ENCODE results near the gene ZNF710.
A peak's percentile ranks its signal among the peaks of the same experiment; 100 is the strongest.

ZNF710 gene

GRCh38 chr15:90033448-90033847 lies 32.3 kb downstream of the ZNF710 start:
- TF ChIP-seq, protein P1, sequence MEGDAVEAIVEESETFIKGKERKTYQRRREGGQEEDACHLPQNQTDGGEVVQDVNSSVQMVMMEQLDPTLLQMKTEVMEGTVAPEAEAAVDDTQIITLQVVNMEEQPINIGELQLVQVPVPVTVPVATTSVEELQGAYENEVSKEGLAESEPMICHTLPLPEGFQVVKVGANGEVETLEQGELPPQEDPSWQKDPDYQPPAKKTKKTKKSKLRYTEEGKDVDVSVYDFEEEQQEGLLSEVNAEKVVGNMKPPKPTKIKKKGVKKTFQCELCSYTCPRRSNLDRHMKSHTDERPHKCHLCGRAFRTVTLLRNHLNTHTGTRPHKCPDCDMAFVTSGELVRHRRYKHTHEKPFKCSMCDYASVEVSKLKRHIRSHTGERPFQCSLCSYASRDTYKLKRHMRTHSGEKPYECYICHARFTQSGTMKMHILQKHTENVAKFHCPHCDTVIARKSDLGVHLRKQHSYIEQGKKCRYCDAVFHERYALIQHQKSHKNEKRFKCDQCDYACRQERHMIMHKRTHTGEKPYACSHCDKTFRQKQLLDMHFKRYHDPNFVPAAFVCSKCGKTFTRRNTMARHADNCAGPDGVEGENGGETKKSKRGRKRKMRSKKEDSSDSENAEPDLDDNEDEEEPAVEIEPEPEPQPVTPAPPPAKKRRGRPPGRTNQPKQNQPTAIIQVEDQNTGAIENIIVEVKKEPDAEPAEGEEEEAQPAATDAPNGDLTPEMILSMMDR (IDR thresholded peaks at IDR 0.05): no peak
- Histone ChIP-seq H3K4me2 (ENCODE audit: low read length) (no peak overlapping the region), H3K27me3 (ENCODE audit: control insufficient read depth, insufficient read depth, low read length) (no peaks in the 10 kb centered on the region), H3K4me3 (ENCODE audit: low read depth, low read length) (no peak overlapping the region), H3K27ac (peak overlapping the region; percentile 61), H2AFZ (no peak overlapping the region), H3K9me3 (ENCODE audit: control insufficient read depth, low read length) (no peaks in the 10 kb centered on the region), H3K9ac (no peak overlapping the region), H3K4me1 (no peaks in the 10 kb centered on the region), H3K79me2 (peaks cover 2% of the 10 kb centered on the region), H3K36me3 (ENCODE audit: control insufficient read depth, insufficient read depth, low read length) (no peaks in the 10 kb centered on the region)

- Histone ChIP-seq H2AFZ (no peak overlapping the region), H3K4me2 (ENCODE audit: low read length) (no peak overlapping the region), H3K79me2 (peaks cover 2% of the 10 kb centered on the region), H3K4me3 (ENCODE audit: low read depth, low read length) (no peak overlapping the region), H3K9me3 (ENCODE audit: control insufficient read depth, low read length) (no peaks in the 10 kb centered on the region), H3K27me3 (ENCODE audit: control insufficient read depth, insufficient read depth, low read length) (no peaks in the 10 kb centered on the region), H3K27ac (peak overlapping the region; percentile 74), H3K9ac (no peak overlapping the region), H3K4me1 (no peaks in the 10 kb centered on the region), H3K36me3 (ENCODE audit: control insufficient read depth, insufficient read depth, low read length) (no peaks in the 10 kb centered on the region)
- TF ChIP-seq, protein P1 (IDR thresholded peaks at IDR 0.05): no peak
These were observed 34.1 kb downstream of the ZNF710 start for GRCh38 chr15:90035095-90035839.

DNA sequence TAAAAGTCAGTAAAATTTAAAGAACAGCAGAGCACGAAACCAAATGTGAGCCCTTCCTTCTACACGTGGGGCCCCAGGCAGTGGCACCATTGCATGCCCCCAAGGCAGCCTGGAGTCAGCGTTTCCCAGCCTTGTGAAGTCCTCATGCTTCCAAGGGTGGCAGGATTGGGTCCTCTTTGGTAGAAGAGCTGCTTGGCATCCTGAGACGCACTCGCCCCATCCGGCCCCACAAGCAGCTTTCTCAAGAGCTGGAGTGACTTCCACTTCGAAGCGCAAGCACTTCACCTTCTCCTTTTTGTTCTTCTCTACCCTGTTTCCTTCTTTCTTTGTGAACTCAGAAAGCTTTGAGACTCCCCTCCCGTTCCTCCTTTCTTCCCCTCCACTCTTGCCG lies 34.7 kb downstream of the ZNF710 start:
- H3K27ac ChIP-seq: peak overlapping the region; percentile 74
- H3K4me2 ChIP-seq (ENCODE audit: low read length): no peak overlapping the region
- TF ChIP-seq, protein P1 (IDR thresholded peaks at IDR 0.05): no peak
- H3K36me3 ChIP-seq (ENCODE audit: control insufficient read depth, insufficient read depth, low read length): no peaks in the 10 kb centered on the region
- H3K4me3 ChIP-seq (ENCODE audit: low read depth, low read length): no peak overlapping the region
- H3K27me3 ChIP-seq (ENCODE audit: control insufficient read depth, insufficient read depth, low read length): no peaks in the 10 kb centered on the region
- H3K9me3 ChIP-seq (ENCODE audit: control insufficient read depth, low read length): no peaks in the 10 kb centered on the region
- H3K4me1 ChIP-seq: no peaks in the 10 kb centered on the region
- peaks cover 2% of the 10 kb centered on the region for H3K79me2 ChIP-seq
- H2AFZ ChIP-seq: no peak overlapping the region
- no peak overlapping the region for H3K9ac ChIP-seq

GRCh38 chr15:90036343-90036742 lies 35.2 kb downstream of the ZNF710 start:
- no peak overlapping the region for H3K27ac ChIP-seq
- H3K36me3 ChIP-seq (ENCODE audit: control insufficient read depth, insufficient read depth, low read length): no peaks in the 10 kb centered on the region
- H3K4me2 ChIP-seq (ENCODE audit: low read length): no peak overlapping the region
- H3K79me2 ChIP-seq: peaks cover 2% of the 10 kb centered on the region
- H3K9ac ChIP-seq: no peak overlapping the region
- no peak overlapping the region for H3K4me3 ChIP-seq (ENCODE audit: low read depth, low read length)
- TF ChIP-seq, protein P1 (IDR thresholded peaks at IDR 0.05): no peak
- H2AFZ ChIP-seq: no peak overlapping the region
- no peaks in the 10 kb centered on the region for H3K9me3 ChIP-seq (ENCODE audit: control insufficient read depth, low read length)
- H3K4me1 ChIP-seq: no peaks in the 10 kb centered on the region
- H3K27me3 ChIP-seq (ENCODE audit: control insufficient read depth, insufficient read depth, low read length): no peaks in the 10 kb centered on the region
